ENCODE data around the gene POU2F1.

The POU2F1 gene

DNA sequence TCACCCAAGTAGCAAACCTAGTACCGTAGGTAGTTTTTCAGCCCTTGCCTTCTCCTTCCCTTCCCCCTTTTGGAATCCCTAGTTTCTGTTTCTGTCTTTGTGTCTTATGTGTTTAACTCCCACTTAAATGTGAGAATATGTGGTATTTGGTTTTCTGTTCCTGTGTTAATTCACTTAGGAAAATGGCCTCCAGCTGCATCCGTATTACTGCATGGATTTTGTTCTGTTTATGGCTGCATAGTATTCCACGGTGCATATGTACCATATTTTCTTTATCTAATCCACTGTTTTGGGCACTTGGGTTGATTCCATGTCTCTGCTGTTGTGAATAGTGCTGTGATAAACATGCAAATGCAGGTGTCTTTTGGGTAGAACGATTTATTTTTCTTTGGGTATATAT is 138.6 kb downstream of the POU2F1 start:
- Mint-ChIP-seq H3K9me3 (peaks cover 6% of the 10 kb centered on the region), H3K4me1 (no peaks in the 10 kb centered on the region), H3K27ac (no peak overlapping the region), H3K4me3 (no peak overlapping the region), H3K27me3 (ENCODE audit: low read depth) (no peaks in the 10 kb centered on the region), H3K36me3 (ENCODE audit: low read depth) (peaks cover 4% of the 10 kb centered on the region)
- no peak for TF ChIP-seq CTCF (IDR thresholded peaks at IDR 0.05; ENCODE audit: unreplicated experiment in 3 of 3)

GRCh38 chr1:167360120-167360519 is 139.4 kb downstream of the POU2F1 start:
- Mint-ChIP-seq H3K4me1 (no peaks in the 10 kb centered on the region), H3K4me3 (no peak overlapping the region), H3K27me3 (ENCODE audit: low read depth) (no peaks in the 10 kb centered on the region), H3K27ac (no peak overlapping the region), H3K36me3 (ENCODE audit: low read depth) (peaks cover 2% of the 10 kb centered on the region), H3K9me3 (peaks cover 2% of the 10 kb centered on the region)
- TF ChIP-seq CTCF (IDR thresholded peaks at IDR 0.05; ENCODE audit: unreplicated experiment in 3 of 3) = no peak

DNA sequence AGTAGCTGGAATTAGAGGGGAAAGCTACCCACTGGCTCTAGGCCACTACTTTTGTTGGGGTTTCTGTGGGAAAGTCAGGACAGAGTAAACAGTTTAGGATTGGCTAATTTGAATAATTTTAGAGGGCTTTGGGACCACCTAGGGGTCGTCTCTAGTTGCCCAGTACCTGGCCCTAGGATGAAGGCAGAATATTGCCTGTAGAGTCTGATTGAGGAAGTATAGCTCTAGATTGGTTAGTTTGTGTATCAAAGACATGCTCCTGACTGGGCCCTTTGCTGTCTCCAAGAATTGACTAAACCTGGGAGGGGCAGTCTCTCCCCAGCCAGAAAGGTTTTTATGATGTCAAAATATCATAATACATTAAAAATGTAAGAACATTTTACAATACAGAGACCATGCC is 142.0 kb downstream of the POU2F1 start:
- Mint-ChIP-seq H3K27ac (no peak overlapping the region), H3K4me3 (no peak overlapping the region), H3K36me3 (ENCODE audit: low read depth) (peaks cover 6% of the 10 kb centered on the region), H3K4me1 (no peaks in the 10 kb centered on the region), H3K9me3 (no peaks in the 10 kb centered on the region), H3K27me3 (ENCODE audit: low read depth) (no peaks in the 10 kb centered on the region)
- TF ChIP-seq CTCF (IDR thresholded peaks at IDR 0.05; ENCODE audit: unreplicated experiment in 3 of 3) = no peak

- Mint-ChIP-seq H3K27ac (no peak overlapping the region), H3K4me3 (no peak overlapping the region)
Observed at GRCh38 chr1:167364826-167365225, 144.1 kb downstream of the POU2F1 start.

DNA sequence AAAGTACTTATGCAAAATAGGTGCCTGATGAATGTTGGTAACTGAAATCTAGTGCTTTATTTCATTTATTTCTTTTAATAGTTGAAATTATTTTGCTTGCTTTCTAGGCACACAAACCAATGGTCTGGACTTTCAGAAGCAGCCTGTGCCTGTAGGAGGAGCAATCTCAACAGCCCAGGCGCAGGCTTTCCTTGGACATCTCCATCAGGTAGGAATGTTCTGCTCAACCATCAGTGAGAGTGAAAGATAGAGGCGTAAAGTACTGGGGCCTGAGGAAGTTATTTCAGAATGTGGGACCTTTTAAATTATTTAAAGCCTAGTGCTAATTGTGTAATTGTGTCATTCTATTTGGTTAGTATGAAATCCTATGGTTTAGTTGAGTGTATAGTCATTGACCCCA is 144.7 kb downstream of the POU2F1 start:
- no peaks in the 10 kb centered on the region for H3K27me3 Mint-ChIP-seq (ENCODE audit: low read depth)
- H3K4me3 Mint-ChIP-seq = no peak overlapping the region
- no peak for TF ChIP-seq CTCF (IDR thresholded peaks at IDR 0.05; ENCODE audit: unreplicated experiment in 3 of 3)
- H3K4me1 Mint-ChIP-seq = peaks cover 9% of the 10 kb centered on the region
- peaks cover 6% of the 10 kb centered on the region for H3K36me3 Mint-ChIP-seq (ENCODE audit: low read depth)
- no peaks in the 10 kb centered on the region for H3K9me3 Mint-ChIP-seq
- H3K27ac Mint-ChIP-seq = no peak overlapping the region

More at GRCh38 chr1:167364826-167365225, 144.1 kb downstream of the POU2F1 start:
- no peak for TF ChIP-seq CTCF (IDR thresholded peaks at IDR 0.05; ENCODE audit: unreplicated experiment in 3 of 3)
- Mint-ChIP-seq H3K9me3 (no peaks in the 10 kb centered on the region), H3K4me1 (peaks cover 9% of the 10 kb centered on the region), H3K27me3 (ENCODE audit: low read depth) (no peaks in the 10 kb centered on the region), H3K36me3 (ENCODE audit: low read depth) (peaks cover 6% of the 10 kb centered on the region)

DNA sequence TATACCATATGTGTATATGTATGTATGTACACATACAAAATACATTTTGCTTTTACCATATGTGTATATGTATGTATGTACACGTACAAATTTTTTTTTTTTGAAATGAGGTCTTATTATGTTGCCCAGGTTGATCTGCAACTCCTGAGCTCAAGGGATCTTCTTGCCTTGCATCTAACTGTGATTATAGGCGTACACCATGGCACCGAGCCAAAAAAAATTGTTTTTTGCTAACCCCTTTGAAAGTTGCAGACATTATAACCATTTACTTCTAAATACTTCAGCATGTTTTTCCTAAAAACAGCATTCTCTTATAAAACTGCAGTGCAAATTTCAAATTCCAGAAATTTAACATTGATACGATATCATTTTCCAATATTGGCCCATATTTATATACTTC is 147.0 kb downstream of the POU2F1 start:
- Mint-ChIP-seq H3K27me3 (ENCODE audit: low read depth) (no peaks in the 10 kb centered on the region), H3K4me1 (peaks cover 9% of the 10 kb centered on the region), H3K9me3 (no peaks in the 10 kb centered on the region), H3K27ac (no peak overlapping the region), H3K36me3 (ENCODE audit: low read depth) (peaks cover 17% of the 10 kb centered on the region), H3K4me3 (no peak overlapping the region)
- no peak for TF ChIP-seq CTCF (IDR thresholded peaks at IDR 0.05; ENCODE audit: unreplicated experiment in 3 of 3)
